GM12892 (cell line): ENCODE results near the gene ACACB.

Experiments used
- DNase-seq: peaks from one replicate; pipeline ENCODE4 v3.0.0; 2011; ENCODE audit not compliant: insufficient read length
- FAIRE-seq: peaks from 2 replicates; lab custom pipeline; 2011; peaks lifted over from hg19 to GRCh38; lab: Jason Lieb, UNC
- POLR2A ChIP-seq: IDR thresholded peaks from 2 replicates; pipeline ENCODE4 v1.6.1; 2011; ENCODE audit warnings: low read depth, low read length, control low read depth
- POLR2AphosphoS5 ChIP-seq: IDR thresholded peaks from 2 replicates; pipeline ENCODE4 v1.6.1; 2011; ENCODE audit warnings: low read depth, low read length, control low read depth
- TAF1 ChIP-seq: IDR thresholded peaks from 2 replicates; pipeline ENCODE4 v1.6.1; 2011; ENCODE audit warnings: low read depth, mild to moderate bottlenecking, control low read depth, low read length, borderline replicate concordance

The ACACB gene

DNA sequence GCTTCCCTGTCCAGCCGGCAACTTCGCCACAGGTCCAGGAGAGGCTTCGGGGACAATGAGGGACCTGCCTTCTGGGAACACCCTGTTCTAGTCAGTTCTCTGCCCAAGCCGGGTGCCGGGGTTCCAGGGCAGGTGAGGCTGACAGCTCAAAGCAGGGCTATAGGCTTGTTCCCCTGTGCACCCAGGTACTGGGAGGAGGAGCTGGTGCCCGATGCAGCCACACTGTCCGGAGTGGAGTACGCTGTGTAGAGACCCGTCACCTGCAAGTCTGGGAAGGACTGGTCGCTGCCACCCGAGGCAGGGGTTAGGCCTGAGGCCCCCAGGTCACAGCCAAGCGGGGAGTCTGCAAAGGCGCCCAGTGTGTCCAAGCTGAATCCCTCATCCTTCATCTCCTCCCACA is 163.1 kb downstream of the ACACB start:
- TF ChIP-seq POLR2A = no peak
- no peak for TF ChIP-seq TAF1
- TF ChIP-seq POLR2AphosphoS5 = no peak
- no peak for DNase-seq
- no peak for FAIRE-seq

DNA sequence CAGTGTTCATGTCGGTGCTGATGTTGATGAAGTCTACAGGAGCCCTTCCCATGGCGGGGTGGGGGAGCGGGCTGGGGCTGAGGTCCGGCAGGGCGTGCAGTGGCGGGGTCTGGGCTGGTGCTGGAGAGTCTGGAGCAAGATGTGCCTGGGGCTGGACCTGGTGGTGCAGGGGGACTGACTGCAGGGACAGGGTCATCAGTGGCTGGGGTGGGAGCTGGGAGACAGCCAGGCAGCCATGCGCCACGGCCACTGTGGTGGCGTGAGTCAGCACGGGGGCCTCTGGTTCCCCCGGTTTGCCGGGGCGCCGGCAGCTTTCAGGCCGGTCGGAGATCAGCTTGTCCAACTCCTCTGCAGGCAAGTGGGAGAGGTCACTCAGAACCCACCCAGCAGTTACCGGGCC is 165.1 kb downstream of the ACACB start:
- DNase-seq (no peak), FAIRE-seq (no peak)
- no peak for TF ChIP-seq POLR2A

DNA sequence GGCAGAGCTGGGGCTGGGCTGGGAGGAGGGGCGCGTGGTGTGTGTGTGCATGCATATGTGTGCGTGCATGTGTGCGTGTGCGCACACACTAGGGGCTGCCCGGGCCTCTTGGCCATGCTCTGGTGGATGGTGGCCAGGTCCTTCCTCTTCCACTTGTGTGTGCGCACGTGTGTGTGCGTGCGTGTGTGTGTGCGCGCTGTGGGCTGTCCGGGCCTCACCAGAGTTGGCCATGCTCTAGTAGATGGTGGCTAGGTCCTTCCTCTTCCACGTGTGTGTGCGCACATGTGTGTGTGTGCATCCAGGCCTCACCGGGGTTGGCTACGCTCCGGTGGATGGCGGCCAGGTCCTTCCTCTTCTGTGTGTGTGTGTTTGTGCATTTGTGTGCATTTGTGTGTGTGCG is 168.0 kb downstream of the ACACB start:
- FAIRE-seq (no peak), DNase-seq (no peak)
- TF ChIP-seq POLR2A = no peak
- TF ChIP-seq TAF1 = no peak
- TF ChIP-seq POLR2AphosphoS5 = no peak

DNA sequence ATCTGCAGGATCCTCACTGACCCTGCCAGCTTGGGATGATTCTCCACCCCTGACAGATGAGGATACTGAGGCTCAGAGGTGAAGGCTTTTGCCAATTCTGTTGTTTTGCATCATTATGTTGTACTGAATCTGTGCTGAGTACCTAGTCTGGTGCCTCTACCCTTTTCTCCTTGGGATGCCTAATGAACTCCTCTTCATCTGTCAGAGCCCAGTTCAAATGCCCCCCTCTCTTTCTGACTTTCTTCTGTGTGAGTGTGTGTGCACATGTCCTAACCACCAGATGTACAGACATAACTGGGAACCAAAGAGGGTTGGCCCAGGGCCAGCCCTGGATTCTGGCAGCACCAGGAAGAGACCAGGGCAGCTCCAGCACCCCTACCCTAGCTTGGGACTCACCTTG is 169.9 kb downstream of the ACACB start:
- FAIRE-seq (no peak), DNase-seq (no peak)
- TF ChIP-seq POLR2AphosphoS5 (no peak), POLR2A (no peak), TAF1 (no peak)

GRCh38 chr12:109286652-109287051 is 170.3 kb downstream of the ACACB start:
- no peak for DNase-seq
- FAIRE-seq = no peak
- no peak for TF ChIP-seq POLR2AphosphoS5
- no peak for TF ChIP-seq TAF1
- TF ChIP-seq POLR2A = no peak

DNA sequence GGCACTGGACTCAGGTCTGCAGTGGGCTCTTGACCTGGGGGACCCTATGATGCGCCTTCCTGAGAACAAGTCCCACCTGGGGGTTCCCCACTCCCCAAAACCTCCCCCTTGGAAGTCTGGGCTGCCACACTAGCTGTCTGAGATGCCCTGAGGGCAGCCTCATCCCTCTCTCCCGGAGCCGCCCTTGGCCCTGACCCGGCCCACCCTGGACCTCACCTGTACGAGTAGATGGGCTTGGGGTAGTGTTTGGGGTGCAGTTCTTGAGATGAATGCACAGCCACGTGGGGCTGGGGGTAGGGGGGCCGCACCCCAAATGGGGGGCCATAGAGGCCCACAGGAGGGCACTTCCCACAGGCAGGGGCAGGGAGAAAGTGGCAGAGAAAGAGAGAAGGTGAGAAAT is 170.8 kb downstream of the ACACB start:
- FAIRE-seq = no peak
- DNase-seq = no peak
- TF ChIP-seq POLR2A (no peak), POLR2AphosphoS5 (no peak), TAF1 (no peak)

GRCh38 chr12:109287811-109288469 is 171.6 kb downstream of the ACACB start:
- FAIRE-seq (no peak), DNase-seq (no peak)
- TF ChIP-seq POLR2A = no peak
- TF ChIP-seq POLR2AphosphoS5 = no peak
- no peak for TF ChIP-seq TAF1

GRCh38 chr12:109288571-109288970 is 172.2 kb downstream of the ACACB start:
- TF ChIP-seq POLR2AphosphoS5 (no peak), TAF1 (no peak), POLR2A (no peak)
- FAIRE-seq = no peak
- no peak for DNase-seq

DNA sequence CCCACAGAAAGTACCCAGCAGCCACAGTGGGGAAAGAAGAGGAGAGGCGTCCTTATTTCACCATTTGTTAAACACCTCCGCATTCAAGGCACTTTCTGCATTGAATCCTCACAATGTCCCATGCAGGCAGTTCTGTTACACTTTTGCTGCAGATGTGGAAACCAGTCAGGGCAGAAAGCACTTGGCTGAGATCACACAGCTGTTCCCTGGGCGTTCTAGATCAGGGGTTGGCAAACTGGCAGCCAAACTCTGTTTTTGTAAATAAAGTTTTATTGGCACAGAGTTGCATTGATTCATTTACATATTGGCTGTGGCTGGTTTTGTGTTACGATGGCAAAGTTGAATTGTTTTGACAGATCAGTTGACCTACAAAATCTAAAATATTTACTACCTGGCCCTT is 172.6 kb downstream of the ACACB start:
- no peak for TF ChIP-seq TAF1
- DNase-seq (no peak), FAIRE-seq (no peak)

DNA sequence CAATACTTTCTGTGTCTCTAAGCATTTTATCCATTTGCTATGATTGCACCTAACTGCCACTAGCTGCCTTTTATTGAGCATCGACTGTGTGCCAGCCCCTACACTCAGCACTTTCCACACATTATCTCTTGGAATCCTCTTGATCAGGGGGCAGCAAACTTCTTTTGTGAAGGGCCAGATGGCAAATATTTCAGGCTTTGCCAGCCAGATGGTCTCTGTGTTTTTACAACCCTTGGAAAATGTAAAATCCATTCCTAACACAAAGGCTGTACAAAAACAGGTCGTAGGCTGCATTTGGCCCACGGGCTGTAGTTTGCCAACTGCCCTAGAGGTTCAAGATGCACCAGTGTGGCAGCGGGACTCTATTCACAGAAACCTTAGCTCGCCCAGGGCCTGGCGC is 173.2 kb downstream of the ACACB start:
- no peak for FAIRE-seq
- TF ChIP-seq TAF1 (no peak), POLR2A (no peak), POLR2AphosphoS5 (no peak)

GRCh38 chr12:109290061-109290460 is 173.7 kb downstream of the ACACB start:
- FAIRE-seq (no peak), DNase-seq (no peak)
- TF ChIP-seq POLR2A (no peak), POLR2AphosphoS5 (no peak), TAF1 (no peak)

More for the DNA sequence above, 173.2 kb downstream of the ACACB start:
- no peak for DNase-seq

GRCh38 chr12:109291117-109291516 is 174.7 kb downstream of the ACACB start:
- no peak for TF ChIP-seq POLR2AphosphoS5
- no peak for TF ChIP-seq POLR2A
- TF ChIP-seq TAF1 = no peak
- FAIRE-seq (no peak), DNase-seq (no peak)
